GM23338 (cell line): ENCODE results near the gene KIF3C. TPM values are rescaled to one million over a fixed set of nuclear protein-coding genes. Genes with fewer than 3 reads are reported as not detected.
"Not testable (repeated sequence)": the region's sequence is repeated elsewhere in the genome, so short reads cannot be mapped to it uniquely, and the experiment has no call there.

Experiments
- ATAC-seq: fragments of 200-7000 bp; cut with Tn5 transposase; 3 replicates; pipeline ENCODE4 v1.9.1; 2020
- DNase-seq: peaks from one replicate; pipeline ENCODE4 v3.0.0-alpha.2; 2015; ENCODE audit warnings: low spot score
- H2AFZ ChIP-seq: fragments of 200-600 bp; sonication (generic); 2 replicates; pipeline ENCODE4 v1.8.0; 2016; ENCODE audit warnings: antibody characterized with exemption, mild to moderate bottlenecking, moderate library complexity
- H3F3A ChIP-seq: fragments of 200-600 bp; sonication (generic); replicated peaks from 2 replicates; pipeline ENCODE4 v1.8.0; 2017; ENCODE audit warnings: antibody characterized with exemption, mixed run types, low read depth
- H3K27ac ChIP-seq: fragments of 200-600 bp; sonication (generic); 2 replicates; pipeline ENCODE4 v1.6.1; 2016; ENCODE audit warnings: low read depth
- H3K27me3 ChIP-seq: fragments of 200-600 bp; sonication (generic); 2 replicates; pipeline ENCODE4 v1.8.0; 2016; ENCODE audit warnings: mild to moderate bottlenecking, mixed run types, moderate library complexity; ENCODE audit not compliant: insufficient read depth
- H3K36me3 ChIP-seq: fragments of 200-600 bp; sonication (generic); 2 replicates; pipeline ENCODE4 v1.8.0; 2016; ENCODE audit warnings: mild to moderate bottlenecking; ENCODE audit not compliant: insufficient read depth
- H3K4me1 ChIP-seq: fragments of 200-600 bp; sonication (generic); 2 replicates; pipeline ENCODE4 v1.8.0; 2016; ENCODE audit warnings: mild to moderate bottlenecking, moderate library complexity; ENCODE audit not compliant: insufficient read depth
- H3K4me2 ChIP-seq: fragments of 200-600 bp; sonication (generic); 2 replicates; pipeline ENCODE4 v1.7.1; 2017; ENCODE audit warnings: mixed run types
- H3K4me3 ChIP-seq: fragments of 200-600 bp; sonication (generic); 2 replicates; pipeline ENCODE4 v1.6.1; 2016; ENCODE audit warnings: mixed run types
- H3K79me2 ChIP-seq: fragments of 200-600 bp; sonication (generic); replicated peaks from 2 replicates; pipeline ENCODE4 v1.8.0; 2017; ENCODE audit warnings: mild to moderate bottlenecking; ENCODE audit not compliant: insufficient read depth
- H3K9me2 ChIP-seq: fragments of 200-600 bp; sonication (generic); 2 replicates; pipeline ENCODE4 v1.8.0; 2017; ENCODE audit not compliant: insufficient read depth
- H4K20me1 ChIP-seq: fragments of 200-600 bp; sonication (generic); replicated peaks from 2 replicates; pipeline ENCODE4 v1.8.0; 2017; ENCODE audit warnings: mild to moderate bottlenecking; ENCODE audit not compliant: insufficient read depth
- H3K27ac Mint-ChIP-seq: 2 replicates; pipeline ENCODE4 v1.8.0; 2020; ENCODE audit warnings: inconsistent platforms, mild to moderate bottlenecking, moderate library complexity, mixed read lengths
- H3K27me3 Mint-ChIP-seq: 3 replicates; pipeline ENCODE4 v1.8.0; 2022; ENCODE audit warnings: low read depth, mild to moderate bottlenecking, moderate library complexity, mixed read lengths, inconsistent platforms; ENCODE audit not compliant: insufficient read depth, poor library complexity
- H3K36me3 Mint-ChIP-seq: 3 replicates; pipeline ENCODE4 v1.8.0; 2021; ENCODE audit warnings: low read depth, mild to moderate bottlenecking, inconsistent platforms, moderate library complexity, mixed read lengths
- H3K4me1 Mint-ChIP-seq: 3 replicates; pipeline ENCODE4 v1.8.0; 2020; ENCODE audit warnings: mild to moderate bottlenecking, inconsistent platforms, mixed read lengths
- H3K4me3 Mint-ChIP-seq: 3 replicates; pipeline ENCODE4 v1.8.0; 2021; ENCODE audit warnings: moderate library complexity, mild to moderate bottlenecking, inconsistent platforms, mixed read lengths
- H3K9me3 Mint-ChIP-seq: 3 replicates; pipeline ENCODE4 v1.8.0; 2020; ENCODE audit warnings: moderate library complexity, mild to moderate bottlenecking, inconsistent platforms, mixed read lengths
- polyA plus RNA-seq: library from polyadenylated mRNA; unstranded; fragments of >200 nt; fragmentation: Nextera tagmentation; extraction: Ambion mirVana; gene quantifications from 2 replicates; pipeline ENCODE4 v1.2.1, GENCODE V29; 2016
- total RNA-seq: library from RNA; depleted of rRNA; stranded (reverse); fragments of >200 nt; shearing (Covaris generic); gene quantifications from 2 replicates; pipeline ENCODE4 v1.2.3, GENCODE V29; 2014

The KIF3C gene
- total and polyA plus RNA-seq, 2 experiments from 2014 or later = 14.9 to 40.0 TPM

GRCh38 chr2:25917411-25917810 is 64.9 kb downstream of the KIF3C start:
- not testable (repeated sequence) for H3K4me2 ChIP-seq, H4K20me1 ChIP-seq, H3F3A ChIP-seq, H2AFZ ChIP-seq, H3K27ac ChIP-seq, H3K36me3 ChIP-seq, H3K4me3 ChIP-seq, H3K36me3 Mint-ChIP-seq, H3K27me3 ChIP-seq, H3K9me2 ChIP-seq, ATAC-seq, H3K79me2 ChIP-seq, H3K4me1 ChIP-seq, DNase-seq, H3K27ac Mint-ChIP-seq, H3K9me3 Mint-ChIP-seq, H3K4me3 Mint-ChIP-seq
- Mint-ChIP-seq H3K27me3 (peaks cover 11% of the 10 kb centered on the region), H3K4me1 (peaks cover 19% of the 10 kb centered on the region)

GRCh38 chr2:25915944-25916772 is 66.1 kb downstream of the KIF3C start:
- peak overlapping the region; percentile 74; the same call in 1 of the 2 replicates for H2AFZ ChIP-seq
- DNase-seq, ATAC-seq, H3K79me2 ChIP-seq, H3K36me3 ChIP-seq, H3K4me2 ChIP-seq, H3K4me3 ChIP-seq, H3F3A ChIP-seq, H3K27ac ChIP-seq, H3K36me3 Mint-ChIP-seq, H3K4me3 Mint-ChIP-seq, H4K20me1 ChIP-seq, H3K27me3 ChIP-seq, H3K9me2 ChIP-seq: not testable (repeated sequence)
- peaks cover 13% of the 10 kb centered on the region for H3K9me3 Mint-ChIP-seq
- H3K4me1 Mint-ChIP-seq = peaks cover 22% of the 10 kb centered on the region
- H3K4me1 ChIP-seq = peaks cover 11% of the 10 kb centered on the region; the same call in 1 of the 2 replicates
- H3K27me3 Mint-ChIP-seq = peaks cover 11% of the 10 kb centered on the region
- H3K27ac Mint-ChIP-seq = peak overlapping the region; percentile 68; the same call in 1 of the 2 replicates

GRCh38 chr2:25915411-25915810 is 66.9 kb downstream of the KIF3C start:
- not testable (repeated sequence) for H3K79me2 ChIP-seq, H3K4me3 Mint-ChIP-seq, H3K9me2 ChIP-seq, H3K27ac Mint-ChIP-seq, DNase-seq, ATAC-seq, H3K27me3 ChIP-seq, H4K20me1 ChIP-seq, H3K36me3 Mint-ChIP-seq, H3K4me2 ChIP-seq, H3K27ac ChIP-seq, H2AFZ ChIP-seq, H3F3A ChIP-seq, H3K36me3 ChIP-seq, H3K4me3 ChIP-seq
- Mint-ChIP-seq H3K27me3 (peaks cover 11% of the 10 kb centered on the region), H3K9me3 (peaks cover 18% of the 10 kb centered on the region), H3K4me1 (peaks cover 22% of the 10 kb centered on the region)
- peaks cover 11% of the 10 kb centered on the region; the same call in 1 of the 2 replicates for H3K4me1 ChIP-seq

- not testable (repeated sequence) for ATAC-seq, H3K36me3 Mint-ChIP-seq, DNase-seq, H3K36me3 ChIP-seq, H3K27me3 ChIP-seq, H2AFZ ChIP-seq, H3K79me2 ChIP-seq, H3F3A ChIP-seq, H3K9me2 ChIP-seq, H4K20me1 ChIP-seq
- Mint-ChIP-seq H3K4me3 (peak overlapping the region; percentile 62), H3K4me1 (peaks cover 22% of the 10 kb centered on the region), H3K9me3 (peaks cover 23% of the 10 kb centered on the region), H3K27ac (peak overlapping the region; percentile 90), H3K27me3 (peaks cover 11% of the 10 kb centered on the region)
- peaks cover 11% of the 10 kb centered on the region; the same call in 1 of the 2 replicates for H3K4me1 ChIP-seq
- peak overlapping the region; percentile 57 for H3K4me2 ChIP-seq
- peak overlapping the region; percentile 24 for H3K27ac ChIP-seq
- H3K4me3 ChIP-seq = 0 out of 2 replicates have a peak overlapping the region, but pooled peaks have one; percentile 31
Observed at GRCh38 chr2:25913696-25913973, 68.7 kb downstream of the KIF3C start.
